DMS79 (cell line): ENCODE results near the gene BCDIN3D.

ENCODE experiments used
- DNase-seq: peaks from one replicate; lab custom pipeline; 2025; lab: John Stamatoyannopoulos, UW

BCDIN3D gene

DNA sequence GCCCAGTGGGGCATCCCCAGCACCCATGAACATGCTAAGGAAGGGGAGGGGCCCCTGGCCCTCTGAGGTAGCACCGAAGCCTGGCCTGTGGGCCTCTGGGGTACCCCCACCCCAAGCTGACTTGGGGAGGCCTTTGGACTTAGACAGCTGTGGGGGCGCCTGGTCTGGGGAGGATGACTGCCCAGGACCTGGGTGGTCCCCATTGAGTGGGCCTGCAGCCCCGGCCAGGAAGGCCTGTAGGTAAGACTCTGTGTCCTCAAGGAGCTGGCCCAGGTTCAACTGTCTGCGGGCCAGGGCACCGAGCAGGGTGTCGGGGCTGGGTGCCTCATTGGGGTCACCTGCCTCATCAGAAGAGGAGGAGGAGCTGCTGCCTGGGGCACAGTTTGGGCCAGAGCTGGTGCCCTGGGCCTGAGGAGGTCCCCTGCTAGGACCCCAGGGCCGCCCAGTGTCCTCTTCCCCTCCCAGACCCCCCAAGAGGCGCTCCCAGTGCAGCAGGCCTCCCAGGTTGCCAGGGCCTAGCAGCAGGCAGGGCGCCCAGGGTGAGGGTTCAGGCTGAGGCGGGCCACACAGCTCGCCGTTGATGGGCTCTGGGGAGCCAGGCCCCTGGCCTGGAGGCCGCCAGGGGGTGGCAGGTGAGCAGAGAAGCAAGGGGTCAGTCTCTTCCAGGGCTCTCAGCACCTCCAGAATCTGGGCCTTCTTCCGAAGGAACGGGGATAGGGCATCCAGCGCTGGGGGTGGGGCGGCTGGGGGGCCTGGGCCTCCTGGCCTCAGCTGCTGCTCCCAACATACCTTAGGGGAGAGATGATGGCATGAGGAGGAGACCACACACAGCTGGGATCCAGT lies 46.1 kb downstream of the BCDIN3D start:
- DNase-seq = no peak

DNA sequence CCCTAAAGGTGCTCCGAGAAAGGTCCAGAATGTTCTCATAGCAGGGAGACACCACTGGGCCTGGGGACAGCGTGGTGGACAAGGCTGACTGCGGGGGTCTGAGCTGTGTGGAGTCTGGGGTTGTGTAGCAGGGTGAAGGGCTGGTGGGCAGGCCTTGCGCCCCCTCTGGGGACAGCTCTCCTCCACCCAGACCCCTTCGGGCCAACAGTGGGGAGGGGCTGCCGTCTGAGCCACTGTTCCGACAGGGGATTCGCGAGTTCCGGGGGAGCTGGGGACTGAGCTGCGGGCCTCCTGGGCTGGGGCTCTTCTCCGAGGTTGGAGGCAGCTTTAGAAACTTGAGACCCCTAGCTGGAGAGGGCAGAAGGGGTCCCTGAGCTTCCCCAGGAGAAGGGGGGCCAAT lies 46.8 kb downstream of the BCDIN3D start:
- DNase-seq = no peak

DNA sequence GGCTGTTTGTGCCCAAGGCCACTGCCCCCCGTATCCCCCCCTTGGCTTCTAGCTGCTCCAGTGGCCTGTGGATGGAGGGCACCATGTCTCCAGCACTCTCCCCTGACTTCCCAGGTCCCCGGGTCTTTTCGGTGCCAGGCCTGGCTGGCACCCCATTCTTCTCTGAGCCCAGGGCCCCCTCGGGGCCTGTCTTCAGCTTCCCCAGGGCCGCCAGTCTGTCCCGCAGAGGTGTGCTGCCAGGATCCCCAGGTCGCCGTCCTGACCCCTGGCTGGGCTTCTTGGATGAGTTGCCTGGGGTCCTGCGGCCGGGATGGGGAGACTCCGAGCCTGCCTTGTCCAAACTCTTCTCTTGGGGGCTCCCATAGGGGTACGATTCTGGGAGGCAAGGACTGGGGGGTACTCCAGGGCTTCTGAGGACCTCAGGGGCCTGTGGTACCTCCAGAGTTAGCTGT lies 47.2 kb downstream of the BCDIN3D start:
- no peak for DNase-seq

DNA sequence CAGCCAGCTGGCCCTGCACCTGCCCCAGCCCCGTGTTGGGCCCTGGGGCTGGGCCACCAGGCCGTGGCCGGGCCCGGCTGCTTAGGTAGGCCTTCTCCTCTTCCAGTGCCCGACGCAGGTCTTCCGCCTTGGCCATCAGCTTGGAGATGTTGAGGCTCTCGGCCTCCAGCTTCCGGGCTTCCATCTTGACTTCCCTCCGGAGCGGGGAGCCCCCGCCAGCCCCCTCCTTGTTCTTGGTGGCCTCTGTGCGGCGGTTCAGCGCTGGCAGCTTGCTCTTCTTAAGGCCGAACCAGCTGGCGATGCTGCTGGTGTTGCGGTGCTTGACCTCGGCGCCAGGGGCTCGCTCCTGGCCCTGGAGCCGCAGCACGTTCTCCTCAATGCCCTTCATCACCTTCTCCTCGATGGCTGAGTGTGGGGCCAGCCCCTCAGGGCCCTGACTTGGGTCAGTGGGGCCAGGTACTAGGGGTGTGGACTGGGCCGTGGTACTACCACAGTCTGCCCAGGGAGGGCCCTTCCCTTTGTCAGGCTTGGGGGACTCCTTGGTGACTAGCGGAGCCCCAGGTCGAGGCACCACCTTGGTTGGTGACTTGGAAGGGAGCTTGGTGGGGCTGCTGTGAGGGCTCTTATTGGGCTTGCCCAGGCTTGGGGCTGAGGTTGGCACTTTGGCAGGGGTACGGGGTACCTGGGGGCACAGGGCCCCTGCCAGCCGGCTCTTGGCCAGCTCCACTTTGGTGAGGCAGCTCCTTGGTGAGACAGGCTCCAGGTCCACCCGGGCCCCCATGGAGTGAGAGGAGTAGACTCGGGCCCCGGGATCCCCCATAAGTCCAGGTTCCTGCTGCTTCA lies 47.9 kb downstream of the BCDIN3D start:
- DNase-seq = no peak

DNA sequence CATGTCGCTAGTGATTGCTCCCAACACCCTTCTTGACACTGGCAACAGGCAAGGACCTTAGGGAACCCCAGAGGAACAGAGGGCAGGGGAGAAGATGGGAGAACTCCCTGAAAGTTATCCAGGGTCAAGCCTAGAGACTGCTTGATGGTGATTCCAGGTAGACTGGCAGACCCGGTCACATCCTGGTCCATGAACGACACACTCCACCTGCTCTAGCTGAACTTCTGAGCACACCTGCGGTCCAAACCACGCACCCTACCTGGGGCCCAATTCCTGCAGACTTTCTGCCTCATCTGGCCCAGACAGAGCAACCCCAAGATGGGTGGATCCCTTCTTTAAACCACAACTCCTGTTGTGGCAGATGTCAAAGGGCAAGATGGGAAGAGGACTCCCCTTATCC lies 48.9 kb downstream of the BCDIN3D start:
- no peak for DNase-seq

DNA sequence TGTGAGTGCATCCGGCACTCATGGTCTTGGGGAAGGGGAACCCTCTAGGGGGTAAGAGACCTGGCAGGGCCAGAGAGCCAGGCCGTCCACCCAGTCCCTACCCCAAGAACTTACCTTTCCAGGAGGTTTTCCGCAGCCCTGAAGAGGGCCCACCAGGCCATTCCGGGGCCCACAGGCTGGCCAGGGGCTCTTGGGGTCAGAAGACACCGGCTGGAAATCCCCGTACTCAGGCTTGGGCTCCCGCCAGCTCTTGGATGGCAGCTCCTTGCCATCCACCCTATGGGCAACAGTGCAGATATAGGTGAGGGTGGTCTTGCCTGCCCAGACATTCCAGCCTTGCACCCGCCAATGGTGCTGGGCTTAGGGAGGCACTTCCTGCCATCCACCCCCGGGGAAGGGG lies 49.3 kb downstream of the BCDIN3D start:
- DNase-seq = no peak

DNA sequence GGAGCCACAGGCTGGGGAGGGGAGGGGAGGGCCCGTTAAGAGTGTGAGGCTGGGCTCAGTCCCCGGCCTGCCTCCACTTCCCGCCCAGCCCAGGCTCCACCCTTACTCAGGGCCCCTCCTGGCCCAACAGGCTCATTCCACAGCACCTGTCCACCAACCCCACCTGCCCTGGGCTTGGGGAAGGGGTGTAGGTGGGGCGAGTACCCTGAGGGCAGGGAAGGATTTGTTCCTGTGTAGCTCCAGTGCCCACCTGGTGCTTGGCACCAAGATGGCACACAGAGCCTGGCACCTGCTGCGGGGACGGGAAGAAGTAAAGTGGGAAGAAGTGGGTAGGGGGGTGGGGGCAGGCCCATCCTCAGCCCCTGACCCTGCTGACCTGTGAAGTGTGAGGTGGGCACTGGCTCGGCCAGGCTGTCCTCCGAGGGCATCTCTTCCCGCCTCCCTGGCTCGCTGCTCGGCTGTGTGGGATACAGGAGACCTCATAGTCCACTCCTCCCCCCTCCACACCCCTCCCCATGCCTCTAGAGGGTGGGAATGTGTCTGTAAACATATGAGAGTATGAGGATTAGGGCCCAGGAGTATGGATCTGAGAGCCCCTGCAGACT lies 49.8 kb downstream of the BCDIN3D start:
- DNase-seq = no peak

DNA sequence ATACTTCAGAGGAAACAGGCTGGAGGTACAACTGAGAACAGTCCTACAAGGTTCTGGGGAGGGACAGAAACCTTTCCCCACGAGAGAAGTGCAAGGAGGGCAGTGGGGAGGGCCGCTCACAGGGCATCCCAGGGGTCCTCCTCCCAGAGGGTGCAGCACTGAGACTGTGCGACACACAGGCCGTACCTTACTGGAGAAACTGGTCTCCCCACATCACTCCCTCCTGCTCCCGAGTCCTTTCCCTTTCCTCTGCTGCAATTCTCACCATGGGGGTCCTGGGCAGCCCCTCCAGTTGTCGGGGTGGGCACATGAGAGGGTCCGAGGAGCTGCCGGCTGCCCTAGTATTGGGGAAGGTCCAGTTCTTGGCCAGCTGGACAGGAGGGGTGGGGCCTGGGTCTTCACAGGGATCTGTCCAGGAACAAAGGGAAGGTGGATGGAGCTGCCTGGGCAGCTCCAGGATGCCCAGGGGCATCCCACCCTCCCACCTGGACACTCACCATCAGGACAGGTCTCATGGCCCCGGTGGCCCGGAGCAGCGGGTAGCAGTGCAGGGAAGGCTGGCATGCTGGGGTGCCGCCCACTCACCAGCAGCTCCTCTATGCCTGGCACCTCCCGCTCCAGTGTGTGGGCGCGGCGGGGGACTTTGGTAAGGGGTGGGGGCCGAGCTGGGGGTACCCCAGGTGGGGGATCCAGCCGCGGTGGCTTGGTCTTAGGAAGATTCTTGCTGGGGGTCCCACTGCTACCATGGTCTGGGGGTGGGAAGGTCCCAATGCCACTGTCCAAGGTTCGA lies 50.5 kb downstream of the BCDIN3D start:
- DNase-seq = no peak

DNA sequence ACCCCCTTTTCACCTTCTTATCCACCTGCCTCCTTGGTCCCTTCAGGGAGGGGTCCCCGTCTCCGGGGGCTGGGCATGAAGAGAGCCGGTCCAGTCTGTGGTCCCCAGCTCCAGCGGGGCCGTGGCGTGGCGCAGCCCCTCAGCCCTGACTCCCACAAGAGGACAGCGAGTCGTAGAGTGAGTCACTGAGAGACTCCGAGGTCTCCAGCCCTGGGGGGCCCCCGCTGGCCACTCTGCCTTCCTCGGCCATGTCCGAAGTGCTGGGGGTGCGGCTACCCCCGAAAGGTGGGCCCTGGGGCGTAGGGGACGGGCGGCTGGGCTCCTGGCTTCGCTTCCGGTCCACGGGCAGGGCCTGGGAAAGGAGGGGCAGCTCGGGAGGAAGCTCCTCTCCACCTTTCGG lies 51.2 kb downstream of the BCDIN3D start:
- no peak for DNase-seq

DNA sequence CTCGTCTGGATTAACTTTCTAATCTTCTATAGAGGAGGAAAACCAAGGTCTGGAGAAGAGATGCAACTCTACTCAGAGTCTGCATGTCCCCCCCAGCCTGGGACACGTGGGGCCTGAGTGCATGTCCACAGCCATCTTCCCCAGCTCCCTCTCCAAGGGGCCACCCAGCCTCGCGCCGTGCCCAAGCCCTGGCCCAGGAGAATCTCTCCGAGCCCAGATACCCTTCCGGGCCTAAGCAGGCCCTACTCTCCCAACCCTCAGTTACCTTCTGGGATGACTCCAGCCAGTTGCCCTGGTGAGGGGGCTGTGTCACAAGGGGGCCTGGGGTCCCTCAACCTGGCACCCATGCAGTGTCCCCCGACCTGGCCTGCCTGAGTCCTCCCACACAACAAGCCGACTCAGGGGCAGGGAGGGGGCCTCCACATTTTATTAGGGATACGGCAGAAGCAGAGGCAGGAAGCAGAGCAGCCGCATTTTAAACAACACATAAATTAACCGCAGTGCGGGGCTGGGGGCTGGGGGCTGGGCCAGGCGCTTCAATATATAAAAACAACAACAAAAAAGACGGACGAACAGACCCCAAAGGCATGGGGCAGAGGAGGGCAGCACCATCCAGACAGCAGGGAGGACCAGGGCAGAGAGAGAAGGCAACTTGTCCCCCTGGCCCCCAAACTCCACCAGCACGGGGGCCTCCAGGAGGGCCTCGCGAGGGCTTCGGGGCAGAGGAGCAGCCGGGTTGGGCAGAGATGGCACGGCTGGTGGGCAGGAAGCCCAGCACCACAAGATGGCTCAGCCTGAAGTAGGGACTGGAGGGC lies 52.0 kb downstream of the BCDIN3D start:
- no peak for DNase-seq

DNA sequence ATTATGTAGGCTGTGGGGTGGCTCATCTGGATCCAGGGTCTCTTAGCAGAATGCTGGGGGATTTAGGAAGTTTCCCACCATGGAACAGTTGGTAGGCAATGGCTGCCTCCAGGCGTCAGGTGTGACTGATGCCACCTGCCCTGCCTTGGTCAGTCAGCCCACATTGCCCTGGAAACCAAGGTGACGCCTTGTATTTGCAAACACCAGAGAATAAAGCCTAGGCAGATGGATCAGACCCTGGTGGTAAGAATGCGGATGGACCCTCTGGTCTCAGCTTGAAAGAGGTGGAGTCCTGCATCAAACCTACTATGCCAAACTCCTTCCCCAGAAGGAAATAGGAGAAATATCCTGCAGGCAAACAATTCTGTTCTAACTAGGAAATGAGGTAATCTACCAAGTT lies 52.9 kb downstream of the BCDIN3D start:
- no peak for DNase-seq

DNA sequence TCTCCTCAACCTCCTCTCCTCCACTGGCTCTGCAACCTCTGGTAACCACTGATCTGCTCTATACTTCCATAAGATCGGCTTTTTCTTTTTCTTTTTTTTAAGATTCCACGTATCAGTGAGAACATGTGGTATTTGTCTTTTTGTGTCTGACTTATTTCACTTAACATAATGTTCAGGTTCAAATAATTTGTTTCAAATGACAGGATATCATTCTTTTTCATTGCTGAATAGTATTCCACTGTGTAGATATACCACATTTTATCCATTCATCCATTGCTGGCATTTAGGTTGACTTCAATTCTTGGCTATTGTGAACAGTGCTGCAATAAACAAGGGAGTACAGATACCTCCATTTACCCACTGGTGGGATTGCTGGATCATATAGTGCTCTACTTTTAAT lies 55.2 kb downstream of the BCDIN3D start:
- no peak for DNase-seq
